NCI-H2081 treated with DMSO at 0.1 percent for 48 hours (cell line): ENCODE results near the gene CDC25C.
"Not testable (repeated sequence)": the region's sequence is repeated elsewhere in the genome, so short reads cannot be mapped to it uniquely, and the experiment has no call there.

Experiments used
- DNase-seq: peaks from one replicate; lab custom pipeline; 2025; lab: John Stamatoyannopoulos, UW

The CDC25C gene

GRCh38 chr5:138344887-138345622 is 13.5 kb upstream of the CDC25C start:
- DNase-seq: no peak

GRCh38 chr5:138340008-138340407 is 8.4 kb upstream of the CDC25C start:
- no peak for DNase-seq

- no peak for DNase-seq
Measured at GRCh38 chr5:138339464-138339863, 7.9 kb upstream of the CDC25C start.

GRCh38 chr5:138339091-138339456 is 7.5 kb upstream of the CDC25C start:
- no peak for DNase-seq

- DNase-seq: no peak
Measured at GRCh38 chr5:138338411-138339090, 6.9 kb upstream of the CDC25C start.

GRCh38 chr5:138337685-138338410 is 6.2 kb upstream of the CDC25C start, which contains the start of gene FAM53C:
TSS of gene FAM53C (plus strand) at chr5:138338266. CDS start at chr5:138341336, 3,070 bp downstream.
- DNase-seq: no peak

GRCh38 chr5:138336952-138337684 is 5.5 kb upstream of the CDC25C start:
- DNase-seq: no peak

GRCh38 chr5:138334867-138335447 is 3.4 kb upstream of the CDC25C start:
- DNase-seq: no peak

- no peak for DNase-seq
Measured at GRCh38 chr5:138330813-138331448, 673 bp downstream of the CDC25C start.

GRCh38 chr5:138318211-138318610 is 13.4 kb downstream of the CDC25C start:
- not testable (repeated sequence) for DNase-seq

- no peak for DNase-seq
Measured at GRCh38 chr5:138316355-138316754, 15.2 kb downstream of the CDC25C start.

- no peak for DNase-seq
Measured at GRCh38 chr5:138315751-138316278, 15.8 kb downstream of the CDC25C start.

- DNase-seq: no peak
Measured at GRCh38 chr5:138305797-138306196, 25.8 kb downstream of the CDC25C start.

GRCh38 chr5:138303372-138303771 is 28.2 kb downstream of the CDC25C start:
- no peak for DNase-seq

GRCh38 chr5:138289296-138289695 is 42.3 kb downstream of the CDC25C start:
- DNase-seq: no peak

- no peak for DNase-seq
Measured at GRCh38 chr5:138287246-138287645, 44.4 kb downstream of the CDC25C start.

GRCh38 chr5:138282920-138283742 is 48.5 kb downstream of the CDC25C start:
- no peak for DNase-seq

- no peak for DNase-seq
Measured at GRCh38 chr5:138280915-138281314, 50.7 kb downstream of the CDC25C start.

GRCh38 chr5:138276402-138277054 is 55.1 kb downstream of the CDC25C start:
- no peak for DNase-seq

GRCh38 chr5:138275895-138276294 is 55.7 kb downstream of the CDC25C start:
- no peak for DNase-seq
